Astrocyte (in vitro differentiated cells and primary cell): ENCODE data around the gene EVI5L. TPM values are rescaled to one million over a fixed set of nuclear protein-coding genes. Genes with fewer than 3 reads are reported as not detected.

Experiments
- DNase-seq: peaks from one replicate; pipeline ENCODE4 v3.0.0-alpha.2; 2010; ENCODE audit warnings: low read depth
- FAIRE-seq: peaks from 2 replicates; lab custom pipeline; 2011; peaks lifted over from hg19 to GRCh38; lab: Jason Lieb, UNC
- H2AFZ ChIP-seq: 2 replicates; pipeline ENCODE4 v1.6.0; 2012; ENCODE audit warnings: low read depth, low read length, inconsistent platforms
- H3K27ac ChIP-seq: 2 replicates; pipeline ENCODE4 v1.5.1; 2011; ENCODE audit warnings: low read depth, low read length, inconsistent platforms
- H3K27me3 ChIP-seq: 2 replicates; pipeline ENCODE4 v1.6.0; 2011; ENCODE audit warnings: low read length, inconsistent platforms; ENCODE audit not compliant: insufficient read depth
- H3K36me3 ChIP-seq: 2 replicates; pipeline ENCODE4 v1.5.1; 2011; ENCODE audit warnings: low read length, inconsistent platforms; ENCODE audit not compliant: insufficient read depth
- H3K4me1 ChIP-seq: 2 replicates; pipeline ENCODE4 v1.5.1; 2011; ENCODE audit warnings: low read length, inconsistent platforms; ENCODE audit not compliant: insufficient read depth
- H3K4me2 ChIP-seq: 2 replicates; pipeline ENCODE4 v1.6.0; 2012; ENCODE audit warnings: low read length, inconsistent platforms
- H3K4me3 ChIP-seq: 2 replicates; pipeline ENCODE4 v1.5.1; 2011; ENCODE audit warnings: low read depth, mild to moderate bottlenecking, low read length, inconsistent platforms; ENCODE audit not compliant: insufficient read depth
- H3K79me2 ChIP-seq: 2 replicates; pipeline ENCODE4 v1.6.0; 2012; ENCODE audit warnings: mild to moderate bottlenecking, low read length, inconsistent platforms; ENCODE audit not compliant: insufficient read depth
- H3K9ac ChIP-seq: 2 replicates; pipeline ENCODE4 v1.6.0; 2012; ENCODE audit warnings: mild to moderate bottlenecking, low read length, inconsistent platforms
- H3K9me3 ChIP-seq: 2 replicates; pipeline ENCODE4 v1.5.1; 2012; ENCODE audit warnings: low read depth, mild to moderate bottlenecking, low read length, inconsistent platforms; ENCODE audit not compliant: insufficient read depth
- H4K20me1 ChIP-seq: 2 replicates; pipeline ENCODE4 v1.6.0; 2012; ENCODE audit warnings: low read length, inconsistent platforms; ENCODE audit not compliant: insufficient read depth
- H3K27ac Mint-ChIP-seq: one replicate; pipeline ENCODE4 v1.8.0; 2021; ENCODE audit warnings: mild to moderate bottlenecking, mixed read lengths; ENCODE audit not compliant: unreplicated experiment
- H3K27me3 Mint-ChIP-seq: one replicate; pipeline ENCODE4 v1.8.0; 2021; ENCODE audit warnings: low read depth, mixed read lengths; ENCODE audit not compliant: unreplicated experiment
- H3K36me3 Mint-ChIP-seq: one replicate; pipeline ENCODE4 v1.8.0; 2021; ENCODE audit warnings: low read depth, mixed read lengths; ENCODE audit not compliant: unreplicated experiment
- H3K4me1 Mint-ChIP-seq: one replicate; pipeline ENCODE4 v1.8.0; 2021; ENCODE audit warnings: low read depth, mixed read lengths; ENCODE audit not compliant: unreplicated experiment
- H3K4me3 Mint-ChIP-seq: one replicate; pipeline ENCODE4 v1.8.0; 2021; ENCODE audit warnings: mild to moderate bottlenecking, moderate library complexity, mixed read lengths; ENCODE audit not compliant: unreplicated experiment
- H3K9me3 Mint-ChIP-seq: one replicate; pipeline ENCODE4 v1.8.0; 2021; ENCODE audit warnings: mild to moderate bottlenecking, mixed read lengths; ENCODE audit not compliant: unreplicated experiment
- CTCF ChIP-seq: IDR thresholded peaks from 2 replicates; pipeline ENCODE4 v1.5.1; 2011; ENCODE audit warnings: low read depth, mild to moderate bottlenecking, inconsistent platforms, low read length, moderate library complexity; ENCODE audit not compliant: insufficient read depth
- EZH2 ChIP-seq: IDR thresholded peaks from 2 replicates; pipeline ENCODE4 v1.6.1; 2012; ENCODE audit warnings: mild to moderate bottlenecking, low read length, inconsistent platforms; ENCODE audit not compliant: insufficient read depth
- total RNA-seq: library from RNA; stranded (reverse); gene quantifications from 2 replicates; pipeline ENCODE4 v1.2.1, GENCODE V29; 2021

The EVI5L gene
- total RNA-seq, 1 donor from 2014 or later, result 22.1 TPM

- Mint-ChIP-seq H3K4me1 (no peaks in the 10 kb centered on the region), H3K9me3 (no peaks in the 10 kb centered on the region), H3K27me3 (peaks cover 24% of the 10 kb centered on the region), H3K36me3 (peaks cover 2% of the 10 kb centered on the region), H3K4me3 (no peak overlapping the region), H3K27ac (no peak overlapping the region)
- H3K9me3 ChIP-seq, result no peaks in the 10 kb centered on the region
- no peak overlapping the region for H2AFZ ChIP-seq
- H3K4me2 ChIP-seq, result no peak overlapping the region
- DNase-seq, result no peak
- H3K27me3 ChIP-seq, result peaks cover 11% of the 10 kb centered on the region
- no peak overlapping the region for H3K4me3 ChIP-seq
- no peaks in the 10 kb centered on the region for H3K79me2 ChIP-seq
- FAIRE-seq, result no peak
- no peak overlapping the region for H3K9ac ChIP-seq
- H4K20me1 ChIP-seq, result peaks cover 18% of the 10 kb centered on the region
- H3K4me1 ChIP-seq, result peaks cover 4% of the 10 kb centered on the region
- TF ChIP-seq EZH2 (no peak), CTCF (no peak)
- no peaks in the 10 kb centered on the region for H3K36me3 ChIP-seq
- H3K27ac ChIP-seq, result no peak overlapping the region
Observed at GRCh38 chr19:7863971-7864689, 34.1 kb downstream of the EVI5L start.

GRCh38 chr19:7864690-7865074, 34.7 kb downstream of the EVI5L start:
- no peaks in the 10 kb centered on the region for H3K9me3 Mint-ChIP-seq
- Histone ChIP-seq H4K20me1 (peaks cover 18% of the 10 kb centered on the region), H3K4me2 (no peak overlapping the region), H3K9ac (no peak overlapping the region), H3K27me3 (peaks cover 11% of the 10 kb centered on the region), H3K27ac (no peak overlapping the region), H3K36me3 (no peaks in the 10 kb centered on the region), H2AFZ (no peak overlapping the region), H3K79me2 (no peaks in the 10 kb centered on the region), H3K9me3 (no peaks in the 10 kb centered on the region), H3K4me3 (no peak overlapping the region), H3K4me1 (peaks cover 4% of the 10 kb centered on the region)
- peaks cover 2% of the 10 kb centered on the region for H3K36me3 Mint-ChIP-seq
- no peak overlapping the region for H3K27ac Mint-ChIP-seq
- H3K4me1 Mint-ChIP-seq, result no peaks in the 10 kb centered on the region
- FAIRE-seq (no peak), DNase-seq (no peak)
- peaks cover 24% of the 10 kb centered on the region for H3K27me3 Mint-ChIP-seq
- H3K4me3 Mint-ChIP-seq, result no peak overlapping the region
- TF ChIP-seq CTCF (no peak), EZH2 (no peak)

- peaks cover 11% of the 10 kb centered on the region for H3K27me3 ChIP-seq
- H3K4me3 Mint-ChIP-seq, result no peak overlapping the region
Observed at GRCh38 chr19:7865262-7865911, 35.4 kb downstream of the EVI5L start.

More at GRCh38 chr19:7865262-7865911, 35.4 kb downstream of the EVI5L start:
- Histone ChIP-seq H3K79me2 (no peaks in the 10 kb centered on the region), H3K36me3 (no peaks in the 10 kb centered on the region), H3K9ac (no peak overlapping the region), H2AFZ (no peak overlapping the region), H3K4me2 (no peak overlapping the region), H4K20me1 (peaks cover 18% of the 10 kb centered on the region), H3K27ac (no peak overlapping the region), H3K4me3 (no peak overlapping the region), H3K4me1 (peaks cover 4% of the 10 kb centered on the region), H3K9me3 (no peaks in the 10 kb centered on the region)
- TF ChIP-seq EZH2 (no peak), CTCF (no peak)
- H3K27ac Mint-ChIP-seq, result no peak overlapping the region
- FAIRE-seq (no peak), DNase-seq (no peak)
- H3K27me3 Mint-ChIP-seq, result peaks cover 24% of the 10 kb centered on the region
- H3K4me1 Mint-ChIP-seq, result no peaks in the 10 kb centered on the region
- H3K9me3 Mint-ChIP-seq, result no peaks in the 10 kb centered on the region
- peaks cover 2% of the 10 kb centered on the region for H3K36me3 Mint-ChIP-seq
